Body of pancreas (tissue), 4 donors: ENCODE results near the gene FUT8. TPM values are rescaled to one million over a fixed set of nuclear protein-coding genes. Genes with fewer than 3 reads are reported as not detected.

Experiments used
- ATAC-seq: fragments of 150-250 bp; one replicate; pipeline ENCODE4 v1.9.1; 2016
- DNase-seq, 4 donors: peaks; one replicate each; pipeline ENCODE4 v3.0.0-alpha.2; 2019
- H3K27ac ChIP-seq, 4 donors: fragments of 200-600 bp; sonication (generic); 1 replicate in 3 of 4; 2 replicates in 1 of 4; pipeline versions ENCODE4 v1.5.1 to v1.6.1; 2016 to 2019; ENCODE audit warnings: mild to moderate bottlenecking in 1 of 4, mixed read lengths in 1 of 4, moderate library complexity in 1 of 4
- H3K27me3 ChIP-seq, 2 donors: fragments of 200-600 bp; sonication (generic); one replicate each; pipeline ENCODE4 v1.6.0; 2016; ENCODE audit warnings: mild to moderate bottlenecking in 1 of 2
- H3K36me3 ChIP-seq, 2 donors: fragments of 200-600 bp; sonication (generic); replicated peaks in 1 of 2; 2 replicates each; pipeline ENCODE4 v1.5.1; 2016; ENCODE audit warnings: low read depth in 2 of 2; ENCODE audit not compliant: insufficient read depth in 1 of 2
- H3K4me1 ChIP-seq: fragments of 200-600 bp; sonication (generic); one replicate; pipeline ENCODE4 v1.6.0; 2016
- H3K4me3 ChIP-seq, 2 donors: fragments of 200-600 bp; sonication (generic); 1 replicate in 1 of 2; 2 replicates in 1 of 2; pipeline ENCODE4 v1.5.1; 2016 to 2019
- H3K9me3 ChIP-seq, 3 donors: fragments of 200-600 bp; sonication (generic); 1 replicate in 2 of 3; 2 replicates in 1 of 3; pipeline ENCODE4 v1.5.1; 2016
- CTCF ChIP-seq, 7 experiments: fragments of 450-650 bp in 4 of 7; fragments of 200-600 bp in 3 of 7; sonication (generic) in 3 of 7; IDR thresholded peaks; one replicate each; pipeline ENCODE4 v1.5.1; 2016 to 2019; ENCODE audit warnings: antibody characterized with exemption in 7 of 7
- POLR2A ChIP-seq, 3 donors: fragments of 450-650 bp; IDR thresholded peaks; one replicate each; pipeline ENCODE4 v1.6.1; 2016; ENCODE audit warnings: antibody characterized with exemption in 3 of 3, mild to moderate bottlenecking in 2 of 3
- WGBS, 2 donors: methylation state at CpG; one replicate each; pipeline ENCODE4 v1.1.5; 2017; 5-methylcytosine and 5-hydroxymethylcytosine counted together
- intact Hi-C: fragments of 100-400 bp; cut with DNase I; formaldehyde crosslinking; loops from one replicate; pipeline ENCODE4 v1.15.1; 2023
- total RNA-seq, 2 donors: library from RNA; depleted of rRNA; stranded (reverse); fragments of >200 nt; gene quantifications; one replicate each; pipeline ENCODE4 v1.1.0, GENCODE V29; 2016

The FUT8 gene
- total RNA-seq = 10 to 100 TPM; 31.1 to 33.0 TPM

GRCh38 chr14:65412032-65412846 lies at the start of gene FUT8:
FUT8 (plus strand) TSS chr14:65412730; CDS start chr14:65561564, 148,834 bp downstream.
- Histone ChIP-seq H3K4me3 (peak within 1 kb of the TSS; percentile 77 to 95), H3K4me1 (peaks cover 12% of the 10 kb centered on the region), H3K36me3 (no peaks in the 10 kb centered on the region), H3K27me3 (no peaks in the 10 kb centered on the region), H3K9me3 (no peaks in the 10 kb centered on the region), H3K27ac (peak within 1 kb of the TSS; percentile 91 to 95 (median 94))
- DNase-seq (peak; percentile 98 to 99 (median 98)), ATAC-seq (peak; percentile 89)
- intact Hi-C loops = no loop called here
- TF ChIP-seq POLR2A (IDR thresholded peaks at IDR 0.05) = peak; percentile 91 to 93 (median 91)
- peak; percentile 36 to 83 (median 70) for TF ChIP-seq CTCF (IDR thresholded peaks at IDR 0.05)
- 0% methylated on average over 11 to 56 of the region's 85 CpGs for WGBS, 2 donors

GRCh38 chr14:65366802-65367565 lies 45.5 kb upstream of the FUT8 start:
- Histone ChIP-seq H3K36me3 (no peaks in the 10 kb centered on the region), H3K27me3 (no peaks in the 10 kb centered on the region), H3K4me3 (no peak overlapping the region), H3K9me3 (no peaks in the 10 kb centered on the region), H3K27ac (no peak overlapping the region), H3K4me1 (no peaks in the 10 kb centered on the region)
- DNase-seq = no peak
- intact Hi-C loops = no loop called here
- ATAC-seq = no peak
- TF ChIP-seq CTCF (IDR thresholded peaks at IDR 0.05) (no peak), POLR2A (IDR thresholded peaks at IDR 0.05) (no peak)
- WGBS, 2 donors = 73 to 80% methylated on average over 3 of the region's 3 CpGs

- intact Hi-C loops = no loop called here
- Histone ChIP-seq H3K4me3 (no peak overlapping the region), H3K4me1 (no peaks in the 10 kb centered on the region), H3K27me3 (no peaks in the 10 kb centered on the region), H3K36me3 (no peaks in the 10 kb centered on the region), H3K9me3 (no peaks in the 10 kb centered on the region), H3K27ac (no peak overlapping the region)
- WGBS, 2 donors = 82 to 88% methylated on average over 1 of the region's 1 CpG
- ATAC-seq = no peak
- no peak for TF ChIP-seq CTCF (IDR thresholded peaks at IDR 0.05)
- no peak for TF ChIP-seq POLR2A (IDR thresholded peaks at IDR 0.05)
- DNase-seq = no peak
Observed at GRCh38 chr14:65369560-65369959, 43.0 kb upstream of the FUT8 start.

- no peak for ATAC-seq
- intact Hi-C loops = no loop called here
- no peak for DNase-seq
- H3K4me3 ChIP-seq = no peak overlapping the region
- H3K4me1 ChIP-seq = no peaks in the 10 kb centered on the region
- 67 to 74% methylated on average over 7 of the region's 7 CpGs for WGBS, 2 donors
- H3K9me3 ChIP-seq = no peaks in the 10 kb centered on the region
- H3K36me3 ChIP-seq = no peaks in the 10 kb centered on the region
- H3K27me3 ChIP-seq = no peaks in the 10 kb centered on the region
- no peak overlapping the region for H3K27ac ChIP-seq
- TF ChIP-seq POLR2A (IDR thresholded peaks at IDR 0.05) (no peak), CTCF (IDR thresholded peaks at IDR 0.05) (no peak)
Observed at GRCh38 chr14:65370801-65371248, 41.7 kb upstream of the FUT8 start.
